ENCODE measurements around the gene DOLK. TPM values are rescaled to one million over a fixed set of nuclear protein-coding genes. Genes with fewer than 3 reads are reported as not detected.

Gene DOLK
- total RNA-seq, 1 donor from 2014 or later = 30.8 TPM

GRCh38 chr9:128913995-128914772 is 33.2 kb downstream of the DOLK start:
- Histone ChIP-seq H3K27me3 (ENCODE audit: control insufficient read depth, insufficient read depth, low read length) (no peaks in the 10 kb centered on the region), H3K4me3 (ENCODE audit: low read depth, low read length) (no peak overlapping the region), H3K36me3 (ENCODE audit: control insufficient read depth, insufficient read depth, low read length) (peaks cover 3% of the 10 kb centered on the region)
- TF ChIP-seq CTCF (IDR thresholded peaks at IDR 0.05; ENCODE audit: insufficient read depth, low read length, poor library complexity, severe bottlenecking) = no peak
- no peak for DNase-seq (ENCODE audit: low read depth)

GRCh38 chr9:128913048-128913900 is 34.1 kb downstream of the DOLK start:
- no peak for TF ChIP-seq CTCF (IDR thresholded peaks at IDR 0.05; ENCODE audit: insufficient read depth, low read length, poor library complexity, severe bottlenecking)
- no peak for DNase-seq (ENCODE audit: low read depth)
- no peak overlapping the region for H3K4me3 ChIP-seq (ENCODE audit: low read depth, low read length)
- peaks cover 4% of the 10 kb centered on the region for H3K36me3 ChIP-seq (ENCODE audit: control insufficient read depth, insufficient read depth, low read length)
- H3K27me3 ChIP-seq (ENCODE audit: control insufficient read depth, insufficient read depth, low read length) = no peaks in the 10 kb centered on the region

GRCh38 chr9:128912270-128912853 is 35.0 kb downstream of the DOLK start:
- Histone ChIP-seq H3K36me3 (ENCODE audit: control insufficient read depth, insufficient read depth, low read length) (peaks cover 4% of the 10 kb centered on the region), H3K27me3 (ENCODE audit: control insufficient read depth, insufficient read depth, low read length) (no peaks in the 10 kb centered on the region), H3K4me3 (ENCODE audit: low read depth, low read length) (no peak overlapping the region)
- TF ChIP-seq CTCF (IDR thresholded peaks at IDR 0.05; ENCODE audit: insufficient read depth, low read length, poor library complexity, severe bottlenecking) = no peak
- peak; percentile 95 for DNase-seq (ENCODE audit: low read depth)

GRCh38 chr9:128911529-128912035 is 35.8 kb downstream of the DOLK start:
- peak; percentile 58 for DNase-seq (ENCODE audit: low read depth)
- no peak for TF ChIP-seq CTCF (IDR thresholded peaks at IDR 0.05; ENCODE audit: insufficient read depth, low read length, poor library complexity, severe bottlenecking)
- H3K4me3 ChIP-seq (ENCODE audit: low read depth, low read length) = no peak overlapping the region
- H3K27me3 ChIP-seq (ENCODE audit: control insufficient read depth, insufficient read depth, low read length) = no peaks in the 10 kb centered on the region
- H3K36me3 ChIP-seq (ENCODE audit: control insufficient read depth, insufficient read depth, low read length) = peaks cover 4% of the 10 kb centered on the region

- DNase-seq (ENCODE audit: low read depth) = no peak
- no peak overlapping the region for H3K4me3 ChIP-seq (ENCODE audit: low read depth, low read length)
- TF ChIP-seq CTCF (IDR thresholded peaks at IDR 0.05; ENCODE audit: insufficient read depth, low read length, poor library complexity, severe bottlenecking) = no peak
- H3K27me3 ChIP-seq (ENCODE audit: control insufficient read depth, insufficient read depth, low read length) = no peaks in the 10 kb centered on the region
- H3K36me3 ChIP-seq (ENCODE audit: control insufficient read depth, insufficient read depth, low read length) = peaks cover 4% of the 10 kb centered on the region
Measured at GRCh38 chr9:128910906-128911305, 36.5 kb downstream of the DOLK start.

All from kidney epithelial cell (primary cell).